Measurements from ENCODE around the gene RPL18A.
"Not testable (repeated sequence)": the region's sequence is repeated elsewhere in the genome, so short reads cannot be mapped to it uniquely, and the experiment has no call there.

The RPL18A gene

GRCh38 chr19:17866964-17867486 lies 7.3 kb downstream of the RPL18A start:
- no peak for DNase-seq

- DNase-seq: no peak
Measured at GRCh38 chr19:17868669-17869068, 9.0 kb downstream of the RPL18A start.

GRCh38 chr19:17869114-17869608 lies 9.5 kb downstream of the RPL18A start:
- DNase-seq: no peak

GRCh38 chr19:17871032-17871877 lies 11.5 kb downstream of the RPL18A start:
- no peak for DNase-seq

- no peak for DNase-seq
Measured at GRCh38 chr19:17871878-17872250, 12.2 kb downstream of the RPL18A start, which contains the start of gene SLC5A5. TSS of gene SLC5A5 (plus strand) at chr19:17871945. CDS start at chr19:17872320, 375 bp downstream.

- DNase-seq: no peak
Measured at GRCh38 chr19:17872251-17873001, 12.7 kb downstream of the RPL18A start.

GRCh38 chr19:17873786-17874757 lies 14.4 kb downstream of the RPL18A start:
- no peak for DNase-seq

GRCh38 chr19:17874758-17875135 lies 15.0 kb downstream of the RPL18A start:
- DNase-seq: no peak

DNA sequence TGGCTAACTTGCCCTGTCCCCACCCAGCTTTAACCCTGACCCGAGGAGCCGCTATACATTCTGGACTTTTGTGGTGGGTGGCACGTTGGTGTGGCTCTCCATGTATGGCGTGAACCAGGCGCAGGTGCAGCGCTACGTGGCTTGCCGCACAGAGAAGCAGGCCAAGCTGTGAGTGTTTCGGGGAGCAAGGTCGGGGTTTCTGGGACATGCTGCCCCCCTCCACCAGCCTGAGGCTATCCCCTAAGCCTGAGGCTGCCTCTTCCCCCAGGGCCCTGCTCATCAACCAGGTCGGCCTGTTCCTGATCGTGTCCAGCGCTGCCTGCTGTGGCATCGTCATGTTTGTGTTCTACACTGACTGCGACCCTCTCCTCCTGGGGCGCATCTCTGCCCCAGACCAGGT lies 18.0 kb downstream of the RPL18A start:
- DNase-seq: no peak

- DNase-seq: no peak
Measured at GRCh38 chr19:17879466-17879865, 19.8 kb downstream of the RPL18A start.

DNA sequence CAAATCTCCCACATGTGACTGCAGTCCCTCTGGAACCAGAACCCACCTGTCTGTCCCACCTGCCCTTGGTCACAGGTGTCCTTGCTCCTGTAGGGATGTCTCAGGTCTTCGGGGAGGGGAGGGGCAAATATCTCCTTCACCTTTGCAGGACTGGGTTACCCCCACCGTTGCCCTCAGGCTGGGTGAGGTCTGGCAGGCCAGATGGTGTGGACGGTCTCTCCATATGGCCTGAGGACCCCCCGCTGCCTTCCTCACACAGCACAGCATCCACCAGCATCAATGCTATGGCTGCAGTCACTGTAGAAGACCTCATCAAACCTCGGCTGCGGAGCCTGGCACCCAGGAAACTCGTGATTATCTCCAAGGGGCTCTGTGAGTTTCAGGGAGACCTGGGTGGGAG lies 22.0 kb downstream of the RPL18A start:
- DNase-seq: no peak

GRCh38 chr19:17883627-17884410 lies 24.1 kb downstream of the RPL18A start:
- no peak for DNase-seq

DNA sequence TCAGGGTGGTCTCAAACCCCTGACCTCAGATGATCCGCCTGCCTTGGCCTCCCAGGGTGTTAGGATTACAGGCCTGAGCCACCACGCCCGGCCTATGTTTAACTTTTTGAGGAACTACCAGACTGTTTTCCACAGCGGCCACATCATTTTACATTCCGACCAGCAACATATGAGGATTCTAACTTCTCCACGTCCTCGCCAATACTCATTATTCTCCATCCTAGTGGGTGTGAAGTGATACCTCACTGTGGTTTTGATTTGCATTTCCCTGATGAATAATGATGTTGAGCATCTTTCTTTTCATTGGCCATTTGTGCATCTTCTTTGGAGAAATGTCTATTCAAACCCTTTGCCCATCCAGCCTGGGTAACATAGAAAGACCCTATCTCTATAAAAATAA lies 26.8 kb downstream of the RPL18A start:
- no peak for DNase-seq

- not testable (repeated sequence) for DNase-seq
Measured at GRCh38 chr19:17887221-17887620, 27.5 kb downstream of the RPL18A start.

GRCh38 chr19:17888260-17888659 lies 28.6 kb downstream of the RPL18A start:
- no peak for DNase-seq

DNA sequence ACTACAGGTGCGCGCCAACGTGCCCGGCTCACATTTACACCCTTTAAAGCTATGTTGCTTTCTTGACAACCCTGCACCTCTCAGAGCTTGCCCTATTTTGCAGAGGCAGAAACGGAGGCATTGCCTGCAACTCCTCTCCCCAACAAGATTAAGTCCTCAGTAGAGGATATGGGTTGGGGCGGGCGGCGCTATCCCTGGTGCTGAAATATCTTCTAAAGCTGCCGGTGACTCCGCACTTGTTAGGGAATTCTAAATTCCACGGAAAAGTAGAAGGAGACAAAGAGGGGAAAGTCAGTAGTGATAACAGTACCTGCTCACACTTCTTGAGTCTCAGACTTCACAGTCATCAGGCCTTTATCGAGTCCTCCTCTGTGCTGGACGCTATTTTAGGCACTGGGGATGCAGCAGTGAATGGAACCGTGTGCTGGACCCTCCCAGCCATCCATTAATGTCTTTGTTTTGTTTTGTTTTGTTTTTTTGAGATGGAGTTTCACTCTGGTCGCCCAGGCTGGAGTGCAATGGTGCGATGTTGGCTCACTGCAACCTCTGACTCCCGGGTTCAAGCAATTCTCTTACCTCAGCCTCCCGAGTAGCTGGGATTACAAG lies 30.0 kb downstream of the RPL18A start:
- DNase-seq: no peak

- DNase-seq: no peak
Measured at GRCh38 chr19:17893766-17894165, 34.1 kb downstream of the RPL18A start.

GRCh38 chr19:17902701-17903100 lies 43.0 kb downstream of the RPL18A start:
- no peak for DNase-seq

GRCh38 chr19:17908244-17908643 lies 48.5 kb downstream of the RPL18A start:
- DNase-seq: no peak

- no peak for DNase-seq
Measured at GRCh38 chr19:17909003-17909732, 49.5 kb downstream of the RPL18A start.
